GM18499 (cell line): ENCODE results near the gene IFITM10.

Source experiments
- ATAC-seq: cut with Tn5 transposase; IDR thresholded peaks from one replicate; pipeline ENCODE4 v1.9.1; 2021; ENCODE audit warnings: moderate number of reproducible peaks; ENCODE audit not compliant: insufficient read depth, unreplicated experiment

The IFITM10 gene

GRCh38 chr11:1727096-1727690 lies 23.2 kb downstream of the IFITM10 start:
- no peak for ATAC-seq

GRCh38 chr11:1719781-1720180 lies 30.6 kb downstream of the IFITM10 start:
- ATAC-seq = no peak

GRCh38 chr11:1718326-1718725 lies 32.1 kb downstream of the IFITM10 start:
- no peak for ATAC-seq

GRCh38 chr11:1717745-1718144 lies 32.6 kb downstream of the IFITM10 start:
- no peak for ATAC-seq

- ATAC-seq = no peak
Observed at GRCh38 chr11:1714908-1715885, 35.2 kb downstream of the IFITM10 start.

- no peak for ATAC-seq
Observed at GRCh38 chr11:1708716-1709115, 41.7 kb downstream of the IFITM10 start.

GRCh38 chr11:1707751-1708150 lies 42.6 kb downstream of the IFITM10 start:
- no peak for ATAC-seq

- no peak for ATAC-seq
Observed at GRCh38 chr11:1706634-1707400, 43.6 kb downstream of the IFITM10 start.

GRCh38 chr11:1705126-1706052 lies 45.0 kb downstream of the IFITM10 start:
- no peak for ATAC-seq

- no peak for ATAC-seq
Observed at GRCh38 chr11:1703146-1703545, 47.2 kb downstream of the IFITM10 start.

GRCh38 chr11:1702506-1702905 lies 47.9 kb downstream of the IFITM10 start:
- no peak for ATAC-seq

GRCh38 chr11:1701091-1701807 lies 49.1 kb downstream of the IFITM10 start:
- no peak for ATAC-seq

- no peak for ATAC-seq
Observed at GRCh38 chr11:1699771-1700170, 50.6 kb downstream of the IFITM10 start.

- no peak for ATAC-seq
Observed at GRCh38 chr11:1696608-1697570, 53.5 kb downstream of the IFITM10 start, which contains the start of gene KRTAP5-6. KRTAP5-6 (plus strand) TSS chr11:1697195; CDS start chr11:1697246, 51 bp downstream.

GRCh38 chr11:1695548-1696108 lies 54.8 kb downstream of the IFITM10 start:
- ATAC-seq = no peak

GRCh38 chr11:1694846-1695547 lies 55.4 kb downstream of the IFITM10 start:
- ATAC-seq = no peak
